OCI-LY3 (cell line): ENCODE measurements around the gene PFAS.

Experiments used
- CTCF ChIP-seq: fragments of 200-600, 300-600 bp; sonication (generic); IDR thresholded peaks from 2 replicates; pipeline ENCODE4 v1.5.1; 2014; ENCODE audit warnings: antibody characterized with exemption, low read length, low read depth
- EZH2phosphoT487 ChIP-seq: fragments of 200-600 bp; shearing (Covaris generic); IDR thresholded peaks from 2 replicates; pipeline ENCODE4 v1.6.1; 2018; ENCODE audit warnings: antibody characterized with exemption, mixed run types, low read depth

GRCh38 chr17:8282345-8282744 lies 33.3 kb downstream of the PFAS start:
- TF ChIP-seq CTCF (no peak), EZH2phosphoT487 (no peak)
